SU-DHL-6 (cell line): Measurements from ENCODE around the gene CSRNP3.

Experiments used
- H2AFZ ChIP-seq: fragments of 200-600 bp; sonication (generic); 2 replicates; pipeline ENCODE4 v1.6.1; 2014; ENCODE audit warnings: low read depth, mild to moderate bottlenecking, moderate library complexity, mixed read lengths, antibody characterized with exemption, low read length; ENCODE audit not compliant: severe bottlenecking
- H3F3A ChIP-seq: fragments of 200-600 bp; shearing (Covaris generic); 2 replicates; pipeline ENCODE4 v1.6.0; 2016; ENCODE audit warnings: antibody characterized with exemption, mild to moderate bottlenecking; ENCODE audit not compliant: insufficient read depth
- H3K27ac ChIP-seq: fragments of 200-600 bp; sonication (generic); 2 replicates; pipeline ENCODE4 v1.5.1; 2016; ENCODE audit warnings: low read depth, mild to moderate bottlenecking, low read length, moderate library complexity, mixed read lengths
- H3K27me3 ChIP-seq: fragments of 200-600 bp; sonication (generic), shearing (Covaris generic); 2 replicates; pipeline ENCODE4 v1.6.0; 2014; ENCODE audit warnings: mild to moderate bottlenecking, low read length
- H3K36me3 ChIP-seq: fragments of 200-600 bp; sonication (generic); 2 replicates; pipeline ENCODE4 v1.6.1; 2014; ENCODE audit warnings: mild to moderate bottlenecking, low read length, mixed read lengths
- H3K4me2 ChIP-seq: fragments of 300-600, 200-600 bp; shearing (Covaris generic), sonication (generic); 2 replicates; pipeline ENCODE4 v1.6.0; 2014; ENCODE audit warnings: low read length, low read depth, mild to moderate bottlenecking; ENCODE audit not compliant: poor library complexity, severe bottlenecking
- H3K4me3 ChIP-seq: fragments of 200-600 bp; sonication (generic); 2 replicates; pipeline ENCODE4 v1.5.1; 2014; ENCODE audit warnings: antibody characterized with exemption, low read length, mild to moderate bottlenecking, mixed read lengths; ENCODE audit not compliant: insufficient read depth, poor library complexity, severe bottlenecking
- H3K79me2 ChIP-seq: fragments of 200-600 bp; sonication (generic); 2 replicates; pipeline ENCODE4 v1.6.1; 2014; ENCODE audit warnings: mild to moderate bottlenecking, low read length, moderate library complexity; ENCODE audit not compliant: insufficient read depth
- H3K9ac ChIP-seq: fragments of 200-600 bp; sonication (generic); 2 replicates; pipeline ENCODE4 v1.7.0; 2014; ENCODE audit warnings: mild to moderate bottlenecking, low read length
- H3K9me2 ChIP-seq: fragments of 200-600 bp; sonication (generic); replicated peaks from 2 replicates; pipeline ENCODE4 v1.6.1; 2014; ENCODE audit warnings: low read length; ENCODE audit not compliant: insufficient read depth
- H3K9me3 ChIP-seq: fragments of 200-600 bp; sonication (generic); 2 replicates; pipeline ENCODE4 v1.6.1; 2014; ENCODE audit warnings: low read length, mixed read lengths; ENCODE audit not compliant: insufficient read depth
- H4K20me1 ChIP-seq: fragments of 200-600 bp; sonication (generic); 2 replicates; pipeline ENCODE4 v1.6.1; 2014; ENCODE audit warnings: low read depth, mild to moderate bottlenecking, antibody characterized with exemption, low read length, moderate library complexity, mixed read lengths
- CTCF ChIP-seq: fragments of 200-600 bp; sonication (generic); IDR thresholded peaks from one replicate; pipeline ENCODE4 v1.5.1; 2017; ENCODE audit warnings: antibody characterized with exemption, mild to moderate bottlenecking, low read length, moderate library complexity; ENCODE audit not compliant: insufficient read depth, poor library complexity, severe bottlenecking
- EZH2phosphoT487 ChIP-seq: fragments of 200-600 bp; sonication (generic), shearing (Covaris generic); conservative IDR thresholded peaks from 2 replicates; pipeline ENCODE4 v1.6.1; 2018; ENCODE audit warnings: mild to moderate bottlenecking, antibody characterized with exemption, low read length, moderate library complexity, mixed read lengths

Gene CSRNP3

DNA sequence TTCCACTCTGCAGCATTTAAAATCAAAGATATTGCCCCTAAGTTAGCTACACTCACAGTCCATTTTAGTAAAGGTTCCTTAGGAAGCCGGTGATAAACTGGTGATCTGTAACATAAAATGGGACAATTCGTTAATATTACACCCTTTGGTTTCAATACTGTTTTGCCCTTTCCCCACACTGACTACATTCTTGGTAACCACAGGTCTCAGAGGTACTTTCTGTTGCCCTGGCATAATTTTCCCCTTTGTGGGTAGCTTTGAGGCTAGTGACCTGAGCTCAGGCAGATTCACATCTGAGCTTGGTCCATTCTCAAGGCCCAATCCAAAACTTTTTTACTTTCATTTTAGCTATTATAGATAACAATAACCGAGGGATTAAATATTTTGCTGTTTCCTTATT, 32.9 kb upstream of the CSRNP3 start:
- TF ChIP-seq EZH2phosphoT487 (no peak), CTCF (no peak)
- H3K27ac ChIP-seq = no peak overlapping the region

GRCh38 chr2:165440367-165440766, 29.1 kb upstream of the CSRNP3 start:
- Histone ChIP-seq H3K9me3 (no peaks in the 10 kb centered on the region), H3K4me2 (no peak overlapping the region), H3K27me3 (no peaks in the 10 kb centered on the region), H3F3A (no peaks in the 10 kb centered on the region), H3K79me2 (no peaks in the 10 kb centered on the region), H3K27ac (no peak overlapping the region), H3K9me2 (no peaks in the 10 kb centered on the region), H3K36me3 (no peaks in the 10 kb centered on the region), H2AFZ (no peak overlapping the region), H4K20me1 (no peaks in the 10 kb centered on the region), H3K9ac (no peak overlapping the region), H3K4me3 (no peak overlapping the region)
- TF ChIP-seq EZH2phosphoT487 (no peak), CTCF (no peak)

More for the DNA sequence above, 32.9 kb upstream of the CSRNP3 start:
- no peak overlapping the region for H3K4me3 ChIP-seq
- H3K4me2 ChIP-seq = no peak overlapping the region
- no peaks in the 10 kb centered on the region for H3K27me3 ChIP-seq
- no peaks in the 10 kb centered on the region for H4K20me1 ChIP-seq
- no peaks in the 10 kb centered on the region for H3K9me2 ChIP-seq
- no peaks in the 10 kb centered on the region for H3K9me3 ChIP-seq
- H3K9ac ChIP-seq = no peak overlapping the region
- no peaks in the 10 kb centered on the region for H3F3A ChIP-seq
- H3K36me3 ChIP-seq = no peaks in the 10 kb centered on the region
- H3K79me2 ChIP-seq = no peaks in the 10 kb centered on the region
- H2AFZ ChIP-seq = no peak overlapping the region

DNA sequence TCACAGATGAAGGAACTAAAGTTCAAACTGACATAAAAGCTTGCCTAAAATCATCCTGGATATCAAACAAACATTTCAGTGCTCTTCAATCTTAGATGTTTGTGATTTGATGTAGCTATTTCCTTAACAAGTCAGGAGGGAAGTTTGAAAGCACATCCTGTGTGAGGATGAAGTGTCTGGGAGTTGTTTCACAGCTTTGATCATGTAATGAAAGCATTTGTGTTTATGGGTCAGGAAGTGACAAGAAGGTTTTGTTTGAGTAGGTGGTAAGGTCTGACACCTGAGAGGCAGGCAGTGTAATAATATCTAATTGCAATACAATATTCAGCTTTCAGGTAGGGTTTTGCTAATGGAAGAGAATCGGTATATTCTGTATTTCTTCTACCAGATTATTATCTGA, 26.0 kb upstream of the CSRNP3 start:
- no peak for TF ChIP-seq CTCF
- no peak for TF ChIP-seq EZH2phosphoT487
- Histone ChIP-seq H3K9me3 (no peaks in the 10 kb centered on the region), H2AFZ (no peak overlapping the region), H3K4me3 (no peak overlapping the region), H3K4me2 (no peak overlapping the region), H3K9ac (no peak overlapping the region), H3K9me2 (no peaks in the 10 kb centered on the region), H3K36me3 (no peaks in the 10 kb centered on the region), H3K79me2 (no peaks in the 10 kb centered on the region), H4K20me1 (no peaks in the 10 kb centered on the region), H3F3A (no peaks in the 10 kb centered on the region), H3K27me3 (no peaks in the 10 kb centered on the region), H3K27ac (no peak overlapping the region)

DNA sequence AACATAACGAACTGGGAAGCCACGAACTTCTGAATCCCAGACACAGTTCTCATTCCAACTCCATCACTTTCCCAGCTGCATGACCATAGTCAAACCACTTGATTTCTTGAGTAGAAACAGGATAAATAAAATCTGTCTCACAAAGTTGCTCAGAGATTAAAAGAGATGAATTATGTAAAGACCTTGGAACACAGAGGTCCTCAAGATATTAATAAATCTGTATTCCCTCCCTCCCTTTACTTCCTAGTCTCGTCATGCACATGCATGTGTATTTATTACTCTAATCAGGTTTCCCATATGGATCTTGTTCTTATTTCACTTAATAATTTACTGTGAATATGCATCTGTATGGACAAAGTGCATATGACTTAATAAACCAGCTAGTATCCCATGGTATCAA, 21.1 kb upstream of the CSRNP3 start:
- Histone ChIP-seq H3K36me3 (no peaks in the 10 kb centered on the region), H3F3A (no peaks in the 10 kb centered on the region), H3K9me3 (no peaks in the 10 kb centered on the region), H2AFZ (no peak overlapping the region), H3K27ac (no peak overlapping the region), H3K9ac (no peak overlapping the region), H3K4me2 (no peak overlapping the region), H4K20me1 (no peaks in the 10 kb centered on the region), H3K9me2 (no peaks in the 10 kb centered on the region), H3K27me3 (no peaks in the 10 kb centered on the region), H3K79me2 (no peaks in the 10 kb centered on the region), H3K4me3 (no peak overlapping the region)
- TF ChIP-seq CTCF (no peak), EZH2phosphoT487 (no peak)
